Panc1 (cell line): ENCODE data around the gene ATP5IF1. TPM values are rescaled to one million over a fixed set of nuclear protein-coding genes. Genes with fewer than 3 reads are reported as not detected.

Experiments
- ATAC-seq: fragments of 200-7000 bp; cut with Tn5 transposase; 2 replicates; pipeline ENCODE4 v1.9.1; 2020; ENCODE audit warnings: mild to moderate bottlenecking, moderate library complexity
- BruUV-seq: library from RNA; stranded (reverse); fragments of 400-500 nt; replicated peaks from 2 replicates; lab custom pipeline; 2021; lab: Mats Ljungman, UMichigan
- CTCF ChIA-PET: fragments of 300-600 bp; sonication (Branson Sonifier 250); formaldehyde crosslinking; loops from one replicate; lab custom pipeline; 2022; ENCODE audit warnings: antibody characterized with exemption; lab: Charles Lee
- POLR2A ChIA-PET: fragments of 300-600 bp; sonication (Branson Sonifier 250); formaldehyde crosslinking; loops from one replicate; lab custom pipeline; 2022; ENCODE audit warnings: antibody characterized with exemption; lab: Charles Lee
- DNase-seq: peaks from one replicate; pipeline ENCODE4 v3.0.0-alpha.2; 2010; ENCODE audit warnings: low read depth, low spot score
- H3K27ac ChIP-seq: 2 replicates; pipeline ENCODE4 v1.5.1; 2011; ENCODE audit warnings: mild to moderate bottlenecking, low read length, inconsistent platforms
- H3K27me3 ChIP-seq: fragments of 200-500 bp; sonication (Bioruptor generic); 2 replicates; pipeline ENCODE4 v1.6.0; 2014; ENCODE audit warnings: low read length, inconsistent platforms; ENCODE audit not compliant: control insufficient read depth, insufficient read depth
- H3K36me3 ChIP-seq: fragments of 200-500 bp; sonication (Bioruptor generic); 2 replicates; pipeline ENCODE4 v1.5.1; 2014; ENCODE audit warnings: inconsistent platforms, mild to moderate bottlenecking, low read length, moderate library complexity; ENCODE audit not compliant: control insufficient read depth, insufficient read depth
- H3K4me1 ChIP-seq: 2 replicates; pipeline ENCODE4 v1.5.1; 2011; ENCODE audit warnings: inconsistent platforms, mild to moderate bottlenecking, low read length, moderate library complexity; ENCODE audit not compliant: control insufficient read depth, insufficient read depth
- H3K4me3 ChIP-seq, 2 experiments: 2 replicates each; pipeline ENCODE4 v1.5.1; 2011 to 2012; ENCODE audit warnings: low read depth in 2 of 2, low read length in 2 of 2, mild to moderate bottlenecking in 2 of 2, inconsistent platforms in 1 of 2, moderate library complexity in 1 of 2
- H3K9me3 ChIP-seq: fragments of 200-500 bp; sonication (Bioruptor generic); 2 replicates; pipeline ENCODE4 v1.5.1; 2014; ENCODE audit warnings: low read depth, mild to moderate bottlenecking, inconsistent platforms, low read length, moderate library complexity; ENCODE audit not compliant: control insufficient read depth, insufficient read depth
- CTCF ChIP-seq: fragments of 450-650 bp; IDR thresholded peaks from 2 replicates; pipeline ENCODE4 v1.5.1; 2017; ENCODE audit warnings: mild to moderate bottlenecking
- POLR2AphosphoS5 ChIP-seq: IDR thresholded peaks from 2 replicates; pipeline ENCODE4 v1.6.1; 2012; ENCODE audit warnings: mild to moderate bottlenecking, low read depth, low read length, moderate library complexity
- REST ChIP-seq, 2 experiments: IDR thresholded peaks; 2 replicates each; pipeline ENCODE4 v1.6.1; 2011 to 2012; ENCODE audit warnings: low read depth in 2 of 2, control low read depth in 1 of 2, low read length in 1 of 2, mild to moderate bottlenecking in 1 of 2, moderate library complexity in 1 of 2; ENCODE audit not compliant: insufficient read depth in 1 of 2
- SIN3A ChIP-seq: IDR thresholded peaks from 2 replicates; pipeline ENCODE4 v1.6.1; 2012; ENCODE audit warnings: low read depth, mild to moderate bottlenecking, low read length, moderate library complexity, borderline replicate concordance; ENCODE audit not compliant: insufficient read depth
- TCF7L2 ChIP-seq: IDR thresholded peaks from 2 replicates; pipeline ENCODE4 v1.6.1; 2011; ENCODE audit warnings: mild to moderate bottlenecking, low read depth, low read length, inconsistent platforms
- in situ Hi-C: cut with HindIII; loops from 2 replicates; pipeline ENCODE4 v1.10.0; 2016; ENCODE audit warnings: low sequenced_read_pairs, low pct_unique_long_range_greater_than_20kb
- intact Hi-C: fragments of 100-400 bp; cut with micrococcal nuclease; formaldehyde crosslinking; loops from one replicate; pipeline ENCODE4 v1.10.0; 2022; ENCODE audit not compliant: unreplicated experiment
- total RNA-seq: library from RNA; stranded (reverse); gene quantifications from one replicate; pipeline ENCODE4 v1.2.1, GENCODE V29; 2021; ENCODE audit not compliant: unreplicated experiment

Gene ATP5IF1
- total RNA-seq, 1 experiment from 2014 or later = 94.5 TPM

- Histone ChIP-seq H3K27me3 (no peaks in the 10 kb centered on the region), H3K4me3 (peak overlapping the region; percentile 65 to 81), H3K27ac (peak overlapping the region; percentile 88), H3K36me3 (no peaks in the 10 kb centered on the region), H3K4me1 (peaks cover 29% of the 10 kb centered on the region), H3K9me3 (no peaks in the 10 kb centered on the region)
- CTCF ChIA-PET = interaction anchor here (0.6 to 0.9 kb wide), 2 partner anchors 9 to 359 kb away, joined by 5 to 9 read pairs; no protein-coding TSS in a partner anchor
- BruUV-seq = TSS peak; percentile 94
- in situ Hi-C loops = no loop called here
- no peak for TF ChIP-seq CTCF
- TF ChIP-seq SIN3A = no peak
- no peak for TF ChIP-seq TCF7L2
- TF ChIP-seq REST (IDR thresholded peaks at IDR 0.05; ENCODE audit: insufficient read depth in 1 of 2, low read depth in 2 of 2, low read length in 1 of 2) = no peak
- TF ChIP-seq POLR2AphosphoS5 = no peak
- intact Hi-C loops = no loop called here
- ATAC-seq (no peak), DNase-seq (no peak)
- POLR2A ChIA-PET = interaction anchor here (0.6 to 0.7 kb wide), 7 partner anchors 9 to 338 kb away, joined by 3 to 17 read pairs (median 6); no protein-coding TSS in a partner anchor
Measured at GRCh38 chr1:28246427-28246832, 10.5 kb downstream of the ATP5IF1 start.

DNA sequence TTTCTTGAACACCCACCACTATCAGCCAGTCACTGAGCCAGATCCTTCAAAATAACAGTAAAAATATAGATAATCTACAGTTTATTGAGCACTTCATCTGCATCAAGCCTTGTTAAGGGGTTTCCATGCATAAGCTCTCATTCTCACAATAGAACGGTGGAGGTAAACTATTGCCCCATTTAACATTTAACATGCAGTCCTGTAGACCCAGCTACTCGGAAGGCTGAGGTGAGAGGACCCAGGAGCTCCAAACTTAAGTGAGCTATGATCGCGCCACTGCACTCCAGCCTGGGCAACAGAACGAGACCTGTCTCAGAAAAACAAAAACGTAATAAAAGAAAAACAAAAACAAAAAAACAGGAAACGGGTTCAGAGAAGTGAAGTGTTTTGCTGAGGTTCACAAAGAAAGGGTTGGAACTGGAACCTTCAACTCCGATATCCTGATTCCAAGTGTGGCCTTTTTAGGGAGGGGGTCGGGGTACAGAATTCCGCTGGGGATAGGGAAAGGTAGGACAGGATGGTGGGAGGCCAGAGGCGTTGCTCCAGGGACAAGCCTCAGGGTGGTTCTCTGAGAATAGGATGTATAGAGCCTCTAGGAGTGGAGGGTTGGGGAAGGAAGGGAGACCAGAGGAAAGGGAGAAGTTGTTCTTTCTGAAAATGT, 11.8 kb downstream of the ATP5IF1 start:
- DNase-seq (no peak), ATAC-seq (peak; percentile 16)
- no TSS peak for BruUV-seq
- intact Hi-C loops = loop anchor here (2.0 kb wide), 2 partner anchors 113 to 121 kb away; partner anchors contain the start of gene PHACTR4
- H3K4me3 ChIP-seq = peak overlapping the region; percentile 65 to 81
- peaks cover 29% of the 10 kb centered on the region for H3K4me1 ChIP-seq
- POLR2A ChIA-PET = no interaction called here
- TF ChIP-seq TCF7L2 = no peak
- no peak for TF ChIP-seq SIN3A
- no peak for TF ChIP-seq REST (IDR thresholded peaks at IDR 0.05; ENCODE audit: insufficient read depth in 1 of 2, low read depth in 2 of 2, low read length in 1 of 2)
- TF ChIP-seq POLR2AphosphoS5 = no peak
- no peak for TF ChIP-seq CTCF
- peak overlapping the region; percentile 77 for H3K27ac ChIP-seq
- CTCF ChIA-PET = interaction anchor here (0.6 to 3.4 kb wide), 6 partner anchors 10 to 306 kb away, joined by 3 to 39 read pairs (median 5); no protein-coding TSS in a partner anchor
- no peaks in the 10 kb centered on the region for H3K27me3 ChIP-seq
- H3K36me3 ChIP-seq = no peaks in the 10 kb centered on the region
- in situ Hi-C loops = no loop called here
- H3K9me3 ChIP-seq = no peaks in the 10 kb centered on the region
